ENCODE measurements around the gene F8. TPM values are rescaled to one million over a fixed set of nuclear protein-coding genes. Genes with fewer than 3 reads are reported as not detected.
"Not testable (repeated sequence)": the region's sequence is repeated elsewhere in the genome, so short reads cannot be mapped to it uniquely, and the experiment has no call there.

Gene F8
- total RNA-seq, 1 donor from 2014 or later, result 3.9 TPM

- intact Hi-C loops (cut with micrococcal nuclease), result no loop called here
Measured at GRCh38 chrX:155035688-155036087, 13.2 kb upstream of the F8 start.

GRCh38 chrX:155031657-155032056 is 9.1 kb upstream of the F8 start:
- intact Hi-C loops (cut with micrococcal nuclease), result no loop called here

GRCh38 chrX:155028877-155029291 is 6.4 kb upstream of the F8 start:
- intact Hi-C loops (cut with micrococcal nuclease), result no loop called here

- intact Hi-C loops (cut with micrococcal nuclease), result no loop called here
Measured at GRCh38 chrX:155028129-155028528, 5.6 kb upstream of the F8 start.

- intact Hi-C loops (cut with micrococcal nuclease), result loop anchor here (1.0 kb wide), 5 partner anchors 30 to 854 kb away; partner anchors contain the start of genes BRCC3, CMC4, MTCP1 and SPRY3
Measured at GRCh38 chrX:155027509-155028066, 5.1 kb upstream of the F8 start.

- intact Hi-C loops (cut with micrococcal nuclease), result loop anchor here (1.0 kb wide), 6 partner anchors 30 to 854 kb away; partner anchors contain the start of genes BRCC3, CMC4, MTCP1 and SPRY3
Measured at GRCh38 chrX:155026727-155027508, 4.4 kb upstream of the F8 start, which contains the start of gene FUNDC2. TSS of gene FUNDC2 (plus strand) at chrX:155026844. CDS start at chrX:155026939, 95 bp downstream.

GRCh38 chrX:155026420-155026726 is 3.9 kb upstream of the F8 start:
- intact Hi-C loops (cut with micrococcal nuclease), result loop anchor here (1.0 kb wide), 1 partner anchor 190 kb away; the partner anchor contains the start of gene VBP1

GRCh38 chrX:155023907-155024833 is 1.6 kb upstream of the F8 start:
- intact Hi-C loops (cut with micrococcal nuclease), result no loop called here

- intact Hi-C loops (cut with micrococcal nuclease), result no loop called here
Measured at GRCh38 chrX:155020591-155020990, 1.9 kb downstream of the F8 start.

- intact Hi-C loops (cut with micrococcal nuclease), result no loop called here
Measured at GRCh38 chrX:155009994-155010472, 12.5 kb downstream of the F8 start.

GRCh38 chrX:155008578-155008977 is 13.9 kb downstream of the F8 start:
- intact Hi-C loops (cut with micrococcal nuclease), result not testable (repeated sequence)

- intact Hi-C loops (cut with micrococcal nuclease), result not testable (repeated sequence)
Measured at GRCh38 chrX:155006913-155007671, 15.4 kb downstream of the F8 start.

- intact Hi-C loops (cut with micrococcal nuclease), result not testable (repeated sequence)
Measured at GRCh38 chrX:155006379-155006778, 16.1 kb downstream of the F8 start.

GRCh38 chrX:155005190-155005589 is 17.3 kb downstream of the F8 start:
- intact Hi-C loops (cut with micrococcal nuclease), result no loop called here

GRCh38 chrX:155001873-155002272 is 20.6 kb downstream of the F8 start:
- intact Hi-C loops (cut with micrococcal nuclease), result no loop called here

GRCh38 chrX:155000841-155001240 is 21.7 kb downstream of the F8 start:
- intact Hi-C loops (cut with micrococcal nuclease), result no loop called here

GRCh38 chrX:154998204-154998880 is 24.2 kb downstream of the F8 start:
- intact Hi-C loops (cut with micrococcal nuclease), result no loop called here

- intact Hi-C loops (cut with micrococcal nuclease), result no loop called here
Measured at GRCh38 chrX:154991476-154991875, 31.0 kb downstream of the F8 start.

GRCh38 chrX:154991039-154991438 is 31.5 kb downstream of the F8 start:
- intact Hi-C loops (cut with micrococcal nuclease), result no loop called here

GRCh38 chrX:154990496-154990895 is 32.0 kb downstream of the F8 start:
- intact Hi-C loops (cut with micrococcal nuclease), result no loop called here

All from T-helper 1 cell treated with Interleukin-12 subunit alpha and Interleukin-12 subunit beta and Interleukin-4 antibody, amounts not matched to agents 30 ng/mL and 1 ng/mL, for 36 hours (primary cell).